HUES6 (cell line): ENCODE data around the gene SEMA3B.
"Not testable (repeated sequence)": the region's sequence is repeated elsewhere in the genome, so short reads cannot be mapped to it uniquely, and the experiment has no call there.

Source experiments
- H3K27ac ChIP-seq: 2 replicates; pipeline ENCODE4 v1.7.0; 2013; ENCODE audit warnings: low read depth, mild to moderate bottlenecking, low read length, inconsistent platforms
- H3K27me3 ChIP-seq: 2 replicates; pipeline ENCODE4 v1.6.1; 2013; ENCODE audit warnings: low read length; ENCODE audit not compliant: control insufficient read depth, insufficient read depth
- H3K36me3 ChIP-seq: 2 replicates; pipeline ENCODE4 v1.6.1; 2013; ENCODE audit warnings: low read length; ENCODE audit not compliant: control insufficient read depth, insufficient read depth
- H3K4me1 ChIP-seq: 2 replicates; pipeline ENCODE4 v1.6.1; 2013; ENCODE audit warnings: low read length; ENCODE audit not compliant: control insufficient read depth, insufficient read depth
- H3K4me3 ChIP-seq: 2 replicates; pipeline ENCODE4 v1.5.1; 2013; ENCODE audit warnings: low read depth, low read length
- H3K9ac ChIP-seq: one replicate; pipeline ENCODE4 v1.6.1; 2013; ENCODE audit warnings: mild to moderate bottlenecking, low read length
- H3K9me3 ChIP-seq: 2 replicates; pipeline ENCODE4 v1.6.1; 2013; ENCODE audit warnings: low read depth, low read length; ENCODE audit not compliant: control insufficient read depth, insufficient read depth

The SEMA3B gene

GRCh38 chr3:50266017-50266416, 2.9 kb upstream of the SEMA3B start:
- Histone ChIP-seq H3K36me3 (no peaks in the 10 kb centered on the region), H3K27me3 (no peaks in the 10 kb centered on the region), H3K9ac (no peak overlapping the region), H3K27ac (no peak overlapping the region), H3K9me3 (no peaks in the 10 kb centered on the region), H3K4me3 (no peak overlapping the region), H3K4me1 (peaks cover 69% of the 10 kb centered on the region)

- H3K27me3 ChIP-seq, result no peaks in the 10 kb centered on the region
- H3K4me3 ChIP-seq, result peak overlapping the region; percentile 42
- no peaks in the 10 kb centered on the region for H3K9me3 ChIP-seq
- no peaks in the 10 kb centered on the region for H3K36me3 ChIP-seq
- H3K4me1 ChIP-seq, result peaks cover 73% of the 10 kb centered on the region
- no peak overlapping the region for H3K9ac ChIP-seq
- no peak overlapping the region for H3K27ac ChIP-seq
Observed at GRCh38 chr3:50266836-50267235, 2.1 kb upstream of the SEMA3B start.

GRCh38 chr3:50267280-50267913, 1.6 kb upstream of the SEMA3B start:
- H3K36me3 ChIP-seq, result no peaks in the 10 kb centered on the region
- no peaks in the 10 kb centered on the region for H3K27me3 ChIP-seq
- H3K9ac ChIP-seq, result peak overlapping the region; percentile 27
- H3K9me3 ChIP-seq, result no peaks in the 10 kb centered on the region
- H3K27ac ChIP-seq, result no peak overlapping the region
- peak overlapping the region; percentile 42 for H3K4me3 ChIP-seq
- peaks cover 74% of the 10 kb centered on the region for H3K4me1 ChIP-seq

GRCh38 chr3:50268276-50268675, 671 bp upstream of the SEMA3B start:
- Histone ChIP-seq H3K4me1 (peaks cover 77% of the 10 kb centered on the region), H3K4me3 (no peak overlapping the region)

DNA sequence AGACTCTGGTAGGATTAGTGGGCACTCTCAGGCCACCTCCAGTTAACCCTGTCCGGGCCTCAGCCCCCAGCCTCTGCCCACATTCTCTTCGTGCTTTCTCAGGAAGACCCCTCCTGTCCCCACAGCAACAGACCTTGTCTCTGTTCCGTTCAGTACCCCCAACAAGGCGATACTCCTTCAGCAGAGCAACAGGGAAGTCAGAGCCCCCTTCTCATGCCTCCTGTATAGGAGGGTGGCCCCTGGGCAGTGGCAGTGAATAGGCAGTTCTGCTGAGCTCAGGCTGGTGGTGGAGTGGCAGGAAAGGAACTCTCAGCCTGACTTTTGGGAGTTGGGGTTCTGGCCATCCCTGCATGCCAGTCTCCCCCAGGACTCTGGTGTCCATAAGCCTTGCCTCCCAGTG, 513 bp downstream of the SEMA3B start:
- peak overlapping the region; percentile 2; the same call in 1 of the 2 replicates for H3K4me3 ChIP-seq
- no peak overlapping the region for H3K27ac ChIP-seq
- H3K36me3 ChIP-seq, result no peaks in the 10 kb centered on the region
- peak overlapping the region; percentile 2 for H3K9ac ChIP-seq
- peaks cover 16% of the 10 kb centered on the region for H3K27me3 ChIP-seq
- no peaks in the 10 kb centered on the region for H3K9me3 ChIP-seq
- H3K4me1 ChIP-seq, result peaks cover 72% of the 10 kb centered on the region

More at GRCh38 chr3:50268276-50268675, 671 bp upstream of the SEMA3B start:
- H3K36me3 ChIP-seq, result no peaks in the 10 kb centered on the region
- H3K27ac ChIP-seq, result no peak overlapping the region
- no peak overlapping the region for H3K9ac ChIP-seq
- peaks cover 4% of the 10 kb centered on the region for H3K27me3 ChIP-seq
- H3K9me3 ChIP-seq, result no peaks in the 10 kb centered on the region

DNA sequence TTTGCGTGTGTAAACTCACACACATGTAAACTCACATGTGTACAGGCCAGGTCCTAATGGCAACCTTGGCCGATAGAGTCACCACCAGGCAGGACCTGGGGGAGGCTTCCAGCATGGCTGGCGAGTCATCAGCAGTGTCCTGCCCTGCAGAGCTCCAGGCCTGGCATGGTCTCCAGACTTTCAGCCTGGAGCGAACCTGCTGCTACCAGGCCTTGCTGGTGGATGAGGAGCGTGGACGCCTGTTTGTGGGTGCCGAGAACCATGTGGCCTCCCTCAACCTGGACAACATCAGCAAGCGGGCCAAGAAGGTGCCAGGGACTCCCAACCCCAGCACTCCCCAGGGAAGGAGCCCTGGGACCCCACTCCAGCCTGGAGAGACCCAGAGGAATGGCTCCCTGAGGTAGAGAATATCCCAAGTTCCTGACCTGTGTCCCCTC, 1.0 kb downstream of the SEMA3B start:
- Histone ChIP-seq H3K27ac (no peak overlapping the region), H3K4me1 (peaks cover 74% of the 10 kb centered on the region), H3K4me3 (no peak overlapping the region)

GRCh38 chr3:50270422-50271224, 1.7 kb downstream of the SEMA3B start:
- peaks cover 74% of the 10 kb centered on the region for H3K4me1 ChIP-seq

More for the DNA sequence above, 1.0 kb downstream of the SEMA3B start:
- Histone ChIP-seq H3K9ac (no peak overlapping the region), H3K9me3 (no peaks in the 10 kb centered on the region), H3K27me3 (peaks cover 21% of the 10 kb centered on the region), H3K36me3 (no peaks in the 10 kb centered on the region)

GRCh38 chr3:50271314-50271936, 2.5 kb downstream of the SEMA3B start:
- peaks cover 67% of the 10 kb centered on the region for H3K4me1 ChIP-seq
- H3K36me3 ChIP-seq, result no peaks in the 10 kb centered on the region
- no peaks in the 10 kb centered on the region for H3K9me3 ChIP-seq
- no peak overlapping the region for H3K9ac ChIP-seq
- no peak overlapping the region for H3K27ac ChIP-seq
- peaks cover 35% of the 10 kb centered on the region for H3K27me3 ChIP-seq
- no peak overlapping the region for H3K4me3 ChIP-seq

More at GRCh38 chr3:50270422-50271224, 1.7 kb downstream of the SEMA3B start:
- H3K9ac ChIP-seq, result no peak overlapping the region
- H3K27me3 ChIP-seq, result peaks cover 27% of the 10 kb centered on the region
- no peak overlapping the region for H3K4me3 ChIP-seq
- no peak overlapping the region for H3K27ac ChIP-seq
- no peaks in the 10 kb centered on the region for H3K9me3 ChIP-seq
- H3K36me3 ChIP-seq, result no peaks in the 10 kb centered on the region

DNA sequence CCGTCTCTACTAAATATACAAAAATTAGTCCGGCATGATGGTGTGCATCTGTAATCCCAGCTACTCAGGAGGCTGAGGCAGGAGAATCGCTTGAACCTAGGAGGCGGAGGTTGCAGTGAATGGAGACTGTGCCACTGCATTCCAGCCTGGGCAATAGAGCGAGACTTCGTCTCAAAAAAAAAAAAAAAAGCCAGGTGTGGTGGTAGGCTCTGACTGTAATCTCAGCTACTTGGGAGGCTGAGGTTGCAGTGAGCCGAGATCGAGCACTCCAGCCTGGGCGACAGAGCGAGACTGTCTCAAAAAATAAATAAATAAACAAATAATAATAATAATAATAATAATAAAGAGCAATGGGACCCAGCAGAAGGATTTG, 3.6 kb downstream of the SEMA3B start:
- H3K27me3 ChIP-seq, result peaks cover 42% of the 10 kb centered on the region

DNA sequence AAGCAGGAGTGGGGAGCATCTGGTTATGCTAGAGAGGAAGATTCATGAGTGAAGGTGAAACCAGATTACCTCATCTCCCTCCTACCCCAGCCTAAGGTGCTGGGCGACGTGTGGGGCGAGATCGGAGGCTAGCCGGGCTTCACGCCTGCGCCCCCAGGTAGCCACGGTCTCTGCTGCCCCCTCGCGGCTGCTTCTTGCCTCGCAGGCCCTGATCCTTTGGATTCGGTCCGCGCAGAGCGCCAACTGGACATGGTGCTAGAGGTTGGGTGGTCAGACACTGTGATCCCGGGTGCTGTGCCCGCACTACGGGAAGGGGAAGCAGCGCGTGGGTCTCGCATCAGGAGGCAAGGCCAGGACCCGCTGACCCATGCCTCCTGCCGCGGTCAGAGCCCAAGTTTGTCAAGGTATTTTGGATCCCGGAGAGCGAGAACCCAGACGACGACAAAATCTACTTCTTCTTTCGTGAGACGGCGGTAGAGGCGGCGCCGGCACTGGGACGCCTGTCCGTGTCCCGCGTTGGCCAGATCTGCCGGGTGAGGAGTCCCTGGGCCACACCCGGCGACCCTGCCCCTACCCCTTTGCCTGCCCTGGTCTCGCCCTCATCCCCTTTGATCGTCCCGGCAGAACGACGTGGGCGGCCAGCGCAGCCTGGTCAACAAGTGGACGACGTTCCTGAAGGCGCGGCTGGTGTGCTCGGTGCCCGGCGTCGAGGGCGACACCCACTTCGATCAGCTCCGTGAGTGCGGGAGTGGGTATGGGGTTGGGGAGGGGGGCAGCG, 4.2 kb downstream of the SEMA3B start:
- Histone ChIP-seq H3K4me1 (peaks cover 50% of the 10 kb centered on the region), H3K9ac (no peak overlapping the region), H3K27me3 (peaks cover 45% of the 10 kb centered on the region), H3K36me3 (no peaks in the 10 kb centered on the region), H3K27ac (no peak overlapping the region), H3K4me3 (peak overlapping the region; percentile 43), H3K9me3 (no peaks in the 10 kb centered on the region)

More for the DNA sequence above, 3.6 kb downstream of the SEMA3B start:
- H3K4me1 ChIP-seq, result peaks cover 56% of the 10 kb centered on the region
- not testable (repeated sequence) for H3K36me3 ChIP-seq, H3K9ac ChIP-seq, H3K4me3 ChIP-seq, H3K9me3 ChIP-seq, H3K27ac ChIP-seq
